HG03060 (cell line): ENCODE measurements around the gene ARSD.
"Not testable (repeated sequence)": the region's sequence is repeated elsewhere in the genome, so short reads cannot be mapped to it uniquely, and the experiment has no call there.

Experiments used
- ATAC-seq: cut with Tn5 transposase; IDR thresholded peaks from one replicate; pipeline ENCODE4 v1.9.1; 2021; ENCODE audit warnings: low read depth, moderate number of reproducible peaks; ENCODE audit not compliant: unreplicated experiment

Gene ARSD

DNA sequence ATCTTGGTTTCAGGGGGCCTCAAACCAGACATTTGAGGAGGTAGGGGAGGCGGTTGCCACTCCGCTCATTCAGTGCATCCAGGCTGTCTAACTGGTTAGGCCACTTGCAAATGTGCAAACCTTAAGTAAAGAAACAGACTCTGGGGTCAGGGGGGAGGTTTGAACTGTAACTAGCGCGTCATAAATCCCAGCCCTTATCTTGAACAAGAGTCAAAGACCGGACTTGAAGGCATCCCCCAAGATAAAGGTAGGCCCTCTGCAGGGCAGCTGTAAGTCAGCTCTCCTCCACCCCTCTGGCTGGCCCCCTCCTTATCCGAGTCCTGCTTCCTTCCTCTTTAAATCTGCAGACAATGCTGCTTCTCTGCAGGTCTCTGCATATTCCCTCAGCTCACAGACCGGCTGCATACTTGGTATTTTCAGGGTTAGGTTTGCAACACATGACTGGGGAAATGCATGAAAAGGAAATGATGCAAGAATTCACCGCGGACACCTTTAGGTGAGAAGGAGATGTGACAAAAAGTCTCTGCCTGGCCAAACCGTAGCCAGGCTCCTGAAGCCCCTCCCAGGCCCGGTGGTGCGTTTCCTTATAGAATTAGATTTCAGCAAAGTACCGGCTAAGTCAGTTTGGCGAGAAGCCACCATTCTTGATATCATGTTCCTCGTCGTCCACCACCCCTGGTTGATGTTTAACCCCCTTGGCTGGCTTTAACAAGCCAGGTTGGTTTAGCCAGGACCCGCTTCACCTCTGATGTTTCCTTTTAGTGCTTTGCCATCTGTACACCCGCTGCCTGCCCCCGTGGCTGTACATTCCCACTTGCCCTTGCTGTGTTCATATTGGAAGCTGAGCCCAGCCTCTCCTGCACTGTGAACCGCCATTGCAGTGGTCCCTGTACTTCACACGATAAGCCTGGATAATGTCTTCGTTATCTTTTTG, 31.2 kb downstream of the ARSD start:
- ATAC-seq: peak; percentile 52

DNA sequence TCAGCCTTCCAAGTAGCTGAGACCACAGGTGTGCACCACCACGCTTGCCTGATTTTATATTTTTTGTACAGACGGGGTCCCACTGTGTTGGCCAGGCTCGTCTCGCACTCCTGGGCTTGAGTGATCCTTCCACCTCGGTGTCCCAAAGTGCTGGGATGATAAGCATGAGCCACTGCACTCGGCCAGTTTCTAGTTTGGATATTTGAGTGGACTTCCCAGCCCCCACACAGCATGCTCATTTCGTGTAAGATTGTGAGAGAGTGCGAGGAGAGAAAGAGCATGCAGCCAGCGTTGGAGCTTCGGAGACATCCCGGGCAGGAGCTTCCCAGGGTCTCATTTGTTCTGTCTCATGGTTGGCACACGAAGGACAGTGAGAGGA, 31.8 kb downstream of the ARSD start:
- no peak for ATAC-seq

DNA sequence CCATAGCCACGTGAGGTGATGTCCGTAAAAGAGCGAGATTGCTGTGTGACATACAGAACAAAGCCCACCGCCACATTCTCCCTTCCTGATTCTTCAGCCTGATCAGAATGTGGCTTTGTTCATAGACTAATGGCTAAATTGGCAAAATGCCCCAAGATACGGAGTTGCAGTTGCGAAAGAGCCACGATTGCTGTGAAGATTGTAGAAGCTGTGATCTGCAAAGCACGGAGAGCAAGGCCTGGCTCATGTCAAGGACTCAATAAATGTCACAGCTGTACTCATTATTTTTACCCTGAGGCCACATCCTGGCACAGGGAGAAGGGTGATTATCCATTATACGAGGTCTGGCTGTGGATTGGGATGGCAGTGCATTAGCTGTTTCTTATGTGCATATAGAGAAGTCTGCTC, 34.2 kb downstream of the ARSD start:
- no peak for ATAC-seq

DNA sequence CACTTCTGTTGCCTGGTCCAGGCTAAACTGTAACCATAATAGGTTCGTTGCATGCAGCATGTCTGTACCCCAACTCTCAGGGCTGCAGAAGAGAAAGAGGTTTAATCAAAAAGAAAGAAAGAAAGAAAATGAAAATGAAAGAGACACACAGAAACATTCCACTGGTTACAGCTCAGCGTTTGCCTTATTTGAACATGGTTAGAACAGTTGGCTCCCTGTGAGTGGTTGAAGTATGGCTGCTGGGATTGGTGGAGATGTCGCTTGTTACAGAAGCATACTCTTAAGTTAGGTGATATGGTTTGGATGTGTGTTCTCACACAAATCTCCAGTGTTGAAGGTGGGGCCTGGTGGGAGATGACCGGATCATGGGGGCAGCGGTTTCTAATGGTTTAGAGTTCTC, 36.3 kb downstream of the ARSD start:
- ATAC-seq: no peak

DNA sequence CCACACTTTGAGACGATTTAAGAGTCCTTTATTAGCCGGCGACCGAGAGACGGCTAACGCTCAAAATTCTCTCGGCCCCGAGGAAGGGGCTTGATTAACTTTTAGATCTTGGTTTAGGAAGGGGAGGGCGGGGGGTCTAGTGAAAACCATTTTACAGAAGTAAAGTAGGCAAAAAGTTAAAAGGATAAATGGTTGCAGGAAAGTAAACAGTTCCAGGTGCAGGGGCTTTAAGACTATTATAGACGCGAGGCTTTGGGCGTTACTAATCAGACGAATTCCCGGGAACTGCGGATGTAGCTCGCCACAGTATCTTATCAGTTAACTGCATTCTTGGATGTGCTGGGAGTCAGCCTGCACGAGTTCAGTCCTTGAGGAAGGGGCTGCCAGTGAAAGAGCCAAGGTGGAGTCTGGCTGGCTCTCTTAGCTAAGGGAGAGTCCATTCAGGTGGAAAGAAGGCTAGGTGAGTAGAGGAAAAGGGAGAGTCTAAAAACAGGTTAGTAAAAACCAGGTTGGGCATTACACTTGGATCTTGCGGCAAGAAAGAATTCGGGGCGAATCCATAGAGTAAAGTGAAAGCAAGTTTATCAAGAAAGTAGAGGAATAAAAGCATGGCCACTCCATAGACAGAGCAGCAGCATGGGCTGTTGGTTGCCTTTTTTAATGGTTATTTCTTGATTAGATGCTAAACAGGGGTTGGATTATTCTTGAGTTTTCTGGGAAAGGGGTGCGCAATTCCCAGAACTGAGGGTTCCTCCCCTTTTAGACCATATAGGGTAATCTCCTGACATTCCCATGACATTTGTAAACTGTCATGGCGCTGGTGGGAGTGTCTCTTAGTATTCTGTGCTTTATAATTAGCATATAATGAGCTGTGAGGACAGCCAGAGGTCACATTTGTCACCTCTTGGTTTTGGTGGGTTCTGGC, 38.3 kb downstream of the ARSD start:
- ATAC-seq: not testable (repeated sequence)

DNA sequence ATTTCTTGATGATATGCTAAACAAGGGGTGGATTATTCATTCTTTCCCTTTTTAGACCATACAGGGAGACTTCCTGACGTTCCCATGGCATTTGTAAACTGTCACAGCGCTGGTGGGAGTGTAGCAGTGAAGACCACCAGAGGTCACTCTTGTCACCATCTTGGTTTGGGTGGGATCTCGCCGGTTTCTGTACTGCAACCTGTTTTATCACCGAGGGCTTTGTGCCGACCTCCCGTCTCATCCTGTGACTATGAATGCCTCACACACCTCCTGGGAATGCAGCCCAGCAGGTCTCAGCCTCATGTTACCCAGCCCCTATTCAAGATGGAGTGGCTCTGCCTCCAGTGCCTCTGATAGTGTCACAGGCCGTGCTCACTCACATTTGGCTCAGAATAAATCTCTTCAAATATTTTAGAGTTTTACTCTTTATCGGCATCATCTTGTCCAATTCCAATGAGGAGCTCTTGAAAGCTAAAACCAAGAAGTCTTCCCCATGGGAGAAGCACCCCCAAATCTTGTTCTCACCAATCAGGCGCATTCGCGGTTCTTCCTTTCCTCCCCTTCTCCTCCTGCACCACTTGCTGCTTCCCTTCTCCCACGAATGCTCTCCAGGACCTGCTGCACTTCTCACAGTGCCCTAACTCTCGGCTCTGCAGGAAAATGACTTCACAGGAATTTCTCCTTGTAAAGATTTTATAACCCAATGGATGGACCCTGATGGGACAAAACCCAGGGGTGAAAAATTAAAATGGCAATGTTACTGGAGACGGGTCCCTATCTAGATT, 39.2 kb downstream of the ARSD start:
- not testable (repeated sequence) for ATAC-seq

DNA sequence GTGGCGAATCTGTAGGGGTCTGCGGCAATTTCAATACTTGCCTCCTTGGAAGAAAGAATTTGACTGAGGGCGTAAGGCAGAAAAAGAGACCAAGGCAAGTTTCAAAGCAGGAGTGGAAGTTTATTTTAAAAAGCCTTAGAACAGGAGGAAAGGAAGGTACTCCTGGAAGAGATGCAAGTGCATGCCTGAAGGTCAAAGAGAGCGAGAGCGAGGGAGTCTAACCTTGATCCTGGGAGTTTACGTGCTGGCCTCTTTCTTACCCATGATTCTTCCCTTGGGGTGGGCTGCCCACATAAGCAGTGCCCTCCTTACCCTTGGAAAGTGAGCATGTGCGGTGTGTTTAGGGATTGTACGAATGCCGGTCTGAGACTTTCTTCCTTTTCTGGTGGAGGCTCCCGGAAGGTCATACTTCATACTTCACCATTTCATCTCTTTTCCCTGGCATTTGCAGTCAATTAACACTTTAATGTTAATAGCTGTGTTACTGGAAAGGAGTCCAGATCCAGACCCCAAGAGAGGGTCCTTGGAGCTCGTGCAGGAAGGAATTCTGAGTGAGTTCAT, 40.0 kb downstream of the ARSD start:
- no peak for ATAC-seq

DNA sequence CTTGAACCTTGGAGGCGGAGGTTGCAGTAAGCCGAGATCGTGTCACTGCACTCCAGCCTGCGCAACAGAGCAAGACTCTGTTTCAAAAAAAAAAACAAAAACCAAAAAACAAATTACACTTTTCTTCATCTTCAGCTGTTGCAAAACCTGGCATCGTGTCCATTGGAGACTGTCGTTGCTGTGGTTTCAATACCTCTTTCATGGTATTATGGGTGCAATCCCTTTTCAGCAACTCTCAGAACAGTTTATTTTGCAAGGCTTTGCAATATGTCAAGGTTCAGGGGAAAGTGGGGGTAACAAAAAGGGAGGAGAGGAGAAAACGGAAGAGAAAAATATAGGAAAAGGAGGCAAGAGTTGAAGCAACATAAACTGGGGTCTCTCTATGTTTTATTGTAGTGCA, 40.8 kb downstream of the ARSD start:
- ATAC-seq: no peak

DNA sequence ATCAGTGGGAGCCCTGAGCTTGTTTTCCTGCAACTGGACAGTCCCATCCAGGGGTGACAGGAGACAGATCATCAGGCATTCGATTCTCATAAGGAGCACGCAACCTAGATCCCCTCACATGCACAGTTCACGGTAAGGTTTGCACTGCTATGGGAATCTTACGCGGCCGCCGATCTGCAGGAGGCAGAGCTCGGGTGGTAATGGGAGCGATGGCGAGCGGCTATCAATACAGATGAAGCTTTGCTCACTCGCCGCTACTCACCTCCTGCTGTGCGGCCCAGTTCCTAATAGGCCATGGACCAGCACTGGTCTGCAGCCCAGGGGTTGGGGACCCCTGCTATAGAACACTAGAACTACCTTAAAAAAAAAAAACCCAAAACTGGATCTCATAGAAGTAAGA, 45.4 kb downstream of the ARSD start:
- no peak for ATAC-seq

DNA sequence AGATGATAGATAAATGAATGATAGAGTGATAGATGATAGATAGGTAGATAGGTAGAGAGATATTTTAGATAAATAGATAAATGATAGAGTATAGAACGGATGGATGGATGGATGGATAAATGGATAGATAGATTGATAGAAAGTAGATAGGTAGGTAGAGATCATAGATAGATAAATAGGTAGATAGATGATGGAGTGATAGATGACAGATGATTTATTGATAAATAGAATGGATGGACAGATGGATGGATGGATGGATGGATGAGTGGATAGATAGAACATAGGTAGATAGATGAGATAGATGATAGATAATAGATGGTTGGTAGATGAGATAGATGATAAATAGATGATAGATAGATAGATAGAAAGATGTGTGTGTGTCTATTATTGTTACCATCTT, 49.5 kb downstream of the ARSD start:
- ATAC-seq: no peak

DNA sequence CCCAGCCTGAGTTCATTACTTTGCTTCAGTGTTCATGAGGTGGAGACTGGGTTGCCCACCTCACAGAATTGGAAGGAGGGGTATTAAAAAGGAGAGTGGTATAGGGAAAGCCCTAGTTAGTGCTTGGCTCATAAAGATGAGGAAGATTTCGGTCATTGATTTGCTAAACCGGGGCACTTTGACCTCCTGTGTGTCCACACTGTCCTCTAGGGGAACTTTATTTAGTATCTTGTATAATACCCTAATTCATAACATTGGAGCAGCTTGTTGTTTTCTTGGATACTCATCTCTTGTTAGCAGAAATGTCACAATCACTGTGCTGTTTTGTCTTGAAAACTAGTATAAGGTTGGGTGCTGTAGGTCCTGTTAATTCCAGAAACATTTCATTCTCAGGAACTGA, 50.6 kb downstream of the ARSD start:
- ATAC-seq: no peak

DNA sequence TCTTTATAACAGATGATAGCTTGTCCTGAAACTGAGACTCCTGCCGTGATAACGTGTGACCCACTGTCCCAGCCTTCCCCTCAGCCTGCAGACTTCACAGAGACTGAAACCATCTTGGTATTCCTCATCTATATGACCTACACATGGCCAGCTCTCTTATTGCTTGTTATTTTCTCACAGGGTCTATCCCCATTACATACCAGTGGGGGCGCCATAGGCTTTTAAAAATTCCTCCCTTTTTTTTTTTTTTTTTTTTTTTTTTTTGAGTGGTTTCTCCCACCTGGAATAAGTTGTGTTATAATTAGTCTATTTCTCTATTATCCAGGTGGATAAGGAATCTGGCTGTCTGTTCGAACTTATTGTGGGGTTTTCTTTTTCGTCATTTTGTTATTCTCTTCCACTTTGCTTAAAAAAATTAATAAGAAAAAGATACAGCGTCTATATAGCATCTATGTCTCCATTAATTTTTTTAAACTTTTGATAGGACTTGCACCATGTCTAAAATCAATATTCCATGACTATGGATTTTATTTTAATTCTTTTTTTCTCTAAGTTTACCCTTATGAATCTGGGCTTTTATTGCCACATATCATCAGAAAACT, 53.2 kb downstream of the ARSD start:
- no peak for ATAC-seq

DNA sequence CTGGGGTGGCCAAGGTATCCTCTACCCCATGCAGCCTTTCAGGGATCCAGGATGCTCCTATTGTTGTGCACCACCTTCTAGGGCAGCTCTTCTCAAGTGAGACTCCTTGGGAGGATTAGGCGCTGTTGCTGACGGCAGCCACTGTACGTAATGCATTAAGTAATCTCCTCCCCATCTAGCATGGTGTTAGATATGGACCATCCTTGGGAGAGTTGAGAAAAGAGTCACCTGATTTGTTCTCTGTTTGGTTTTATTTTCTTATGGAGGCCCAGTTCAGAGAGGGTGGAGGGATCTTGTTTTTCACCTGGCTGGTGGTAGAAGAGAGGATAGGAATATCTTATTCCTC, 54.0 kb downstream of the ARSD start:
- ATAC-seq: no peak

DNA sequence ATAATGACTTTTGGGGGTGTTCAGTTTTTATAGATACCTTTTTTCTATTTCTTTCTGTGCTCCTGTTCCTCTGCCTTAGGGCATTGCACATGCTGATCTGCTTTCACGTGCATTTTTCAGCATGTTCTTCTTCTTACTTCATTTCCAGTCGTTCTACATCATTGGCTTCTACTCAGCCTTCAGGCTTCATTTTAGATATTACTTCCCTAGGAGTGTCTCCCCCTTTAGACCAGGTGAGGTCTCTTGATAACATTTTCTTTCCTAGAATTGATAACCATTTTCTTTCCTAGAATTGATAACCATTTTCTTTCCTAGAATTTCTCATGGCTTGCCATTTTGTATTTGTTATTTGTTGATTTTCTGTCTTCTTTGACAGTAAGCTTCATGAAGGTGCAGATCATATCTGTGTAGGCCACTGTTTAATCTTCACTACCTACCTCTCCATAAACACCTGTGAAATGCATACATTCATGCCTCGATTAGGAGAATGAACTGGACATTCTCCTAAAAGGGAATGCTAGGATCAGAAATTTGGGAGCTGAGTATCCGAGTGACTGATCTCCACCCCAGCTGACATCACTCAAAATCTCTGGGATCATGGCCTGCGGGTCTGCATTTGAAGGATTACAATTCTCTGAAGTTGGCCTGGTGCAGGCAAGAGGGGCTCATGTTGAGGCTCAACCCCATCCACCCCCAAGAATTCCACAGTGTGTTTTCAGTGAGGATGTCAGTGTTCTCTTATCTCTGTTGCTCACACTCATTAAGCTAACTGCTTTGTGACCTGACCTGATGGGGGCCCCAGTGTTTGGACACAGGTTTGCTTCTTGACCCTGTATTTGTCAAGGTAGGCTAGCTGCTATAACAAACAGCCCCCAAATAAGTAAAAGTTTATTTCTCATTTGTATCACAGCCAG, 54.7 kb downstream of the ARSD start:
- no peak for ATAC-seq

DNA sequence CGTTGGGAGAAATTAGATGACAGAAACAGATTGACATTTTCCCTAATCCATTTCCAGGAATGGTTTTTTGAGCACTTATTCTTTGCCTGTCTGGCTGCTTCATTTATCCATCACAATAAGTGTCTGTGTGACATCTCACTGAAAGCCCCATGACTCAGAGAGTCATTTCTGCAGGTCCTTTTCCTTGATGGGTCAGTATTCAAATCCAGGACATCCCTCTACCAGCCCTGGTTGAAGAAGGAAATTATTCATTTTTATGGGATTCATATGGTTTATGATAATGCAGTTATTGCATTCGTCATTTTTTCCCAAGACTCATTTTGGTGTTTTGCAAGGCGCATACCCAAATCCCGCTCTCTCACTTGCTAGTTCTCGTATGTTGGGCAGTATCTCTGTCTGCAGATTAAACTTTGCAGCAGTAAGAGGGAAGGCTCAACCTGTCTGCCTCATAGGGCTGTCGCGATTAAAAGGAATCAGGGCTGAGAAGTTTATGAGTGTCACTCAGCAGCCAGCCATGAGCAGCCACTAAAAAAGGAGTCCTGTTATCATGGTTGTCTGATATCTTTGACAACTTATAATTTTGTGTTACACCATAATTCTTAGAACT, 56.4 kb downstream of the ARSD start:
- ATAC-seq: no peak

DNA sequence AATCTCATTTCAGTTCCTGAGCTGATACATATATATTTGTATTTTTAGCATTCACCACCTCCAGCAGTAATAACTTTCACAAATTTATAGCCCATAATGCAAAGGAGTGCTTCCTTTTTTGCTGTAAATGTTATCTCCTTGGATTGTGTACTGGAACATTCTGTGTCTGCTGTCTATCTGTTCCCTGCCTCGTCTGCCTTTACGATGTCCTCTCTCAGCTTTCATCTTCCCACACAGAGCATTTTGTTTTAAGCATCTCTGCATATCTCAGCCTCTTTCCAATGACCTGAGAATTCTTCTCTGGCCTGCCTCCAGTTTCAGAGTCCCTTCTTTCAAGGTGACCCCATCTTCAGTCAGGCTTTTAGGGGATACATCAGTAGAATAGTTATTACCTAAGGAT, 57.3 kb downstream of the ARSD start:
- ATAC-seq: no peak

DNA sequence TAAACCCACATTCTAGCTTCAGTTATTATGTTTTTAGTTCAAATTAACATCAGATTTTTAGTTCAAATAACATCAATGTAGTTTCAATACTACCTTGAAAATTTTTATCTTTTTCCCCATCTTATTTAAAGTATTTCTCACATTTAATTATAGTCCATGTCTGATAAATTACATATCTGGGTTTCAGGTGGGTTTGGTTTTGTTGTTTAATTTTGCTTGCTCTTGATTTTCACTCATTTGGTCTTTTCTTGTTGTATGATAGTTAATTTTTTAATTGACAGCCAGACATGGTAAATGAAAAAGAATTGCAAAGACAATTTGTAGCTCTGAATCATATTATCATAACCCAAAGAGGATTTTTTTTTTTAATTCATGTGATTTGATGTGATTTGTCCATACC, 58.5 kb downstream of the ARSD start:
- ATAC-seq: no peak

DNA sequence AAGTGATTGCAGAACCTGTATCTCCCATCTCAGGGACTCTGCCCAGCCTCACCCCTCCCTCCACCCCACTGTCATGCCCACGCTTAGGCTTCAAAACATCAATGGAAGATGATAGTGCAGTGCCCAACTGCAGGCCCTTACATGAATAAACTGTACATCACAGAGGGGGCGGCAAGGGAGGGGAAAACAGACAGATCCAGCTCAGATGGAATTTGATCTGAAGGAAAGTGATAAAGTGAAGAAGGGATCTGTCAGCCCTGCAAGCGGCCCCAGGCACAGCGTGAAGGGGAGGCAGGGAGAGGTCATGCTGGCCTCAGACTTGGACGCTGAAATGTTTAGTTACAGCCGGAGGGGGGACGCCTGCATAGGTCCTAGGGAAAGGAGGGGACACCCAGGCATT, 61.9 kb downstream of the ARSD start:
- no peak for ATAC-seq

DNA sequence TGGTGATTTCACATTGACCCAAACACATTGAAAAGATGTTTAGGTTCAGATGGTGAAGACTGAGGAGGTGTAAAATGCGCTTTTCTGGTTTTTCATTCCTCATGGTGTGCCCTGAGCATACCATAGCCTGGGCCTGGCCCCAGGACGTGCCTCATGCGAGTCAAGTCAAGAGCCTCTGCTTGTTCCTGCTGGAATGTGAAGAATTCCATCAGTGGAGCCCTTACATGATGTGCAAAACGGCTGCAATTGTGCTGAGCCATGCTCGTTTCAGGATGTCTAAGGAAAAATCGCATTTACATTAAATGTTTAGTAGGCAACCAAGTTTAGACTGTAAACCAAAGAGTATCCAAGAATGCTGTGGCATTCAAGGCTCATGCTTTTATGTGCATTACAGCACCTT, 65.5 kb downstream of the ARSD start:
- ATAC-seq: no peak
